Astrocyte (in vitro differentiated cells and primary cell): ENCODE results near the gene EMC8.

ENCODE experiments used
- EZH2 ChIP-seq: IDR thresholded peaks from 2 replicates; pipeline ENCODE4 v1.6.1; 2012; ENCODE audit warnings: mild to moderate bottlenecking, low read length, inconsistent platforms; ENCODE audit not compliant: insufficient read depth
- TF ChIP-seq, protein P1 (sequence below): IDR thresholded peaks from 2 replicates; pipeline ENCODE4 v1.5.1; 2011; ENCODE audit warnings: low read depth, mild to moderate bottlenecking, inconsistent platforms, low read length, moderate library complexity; ENCODE audit not compliant: insufficient read depth

DNA sequence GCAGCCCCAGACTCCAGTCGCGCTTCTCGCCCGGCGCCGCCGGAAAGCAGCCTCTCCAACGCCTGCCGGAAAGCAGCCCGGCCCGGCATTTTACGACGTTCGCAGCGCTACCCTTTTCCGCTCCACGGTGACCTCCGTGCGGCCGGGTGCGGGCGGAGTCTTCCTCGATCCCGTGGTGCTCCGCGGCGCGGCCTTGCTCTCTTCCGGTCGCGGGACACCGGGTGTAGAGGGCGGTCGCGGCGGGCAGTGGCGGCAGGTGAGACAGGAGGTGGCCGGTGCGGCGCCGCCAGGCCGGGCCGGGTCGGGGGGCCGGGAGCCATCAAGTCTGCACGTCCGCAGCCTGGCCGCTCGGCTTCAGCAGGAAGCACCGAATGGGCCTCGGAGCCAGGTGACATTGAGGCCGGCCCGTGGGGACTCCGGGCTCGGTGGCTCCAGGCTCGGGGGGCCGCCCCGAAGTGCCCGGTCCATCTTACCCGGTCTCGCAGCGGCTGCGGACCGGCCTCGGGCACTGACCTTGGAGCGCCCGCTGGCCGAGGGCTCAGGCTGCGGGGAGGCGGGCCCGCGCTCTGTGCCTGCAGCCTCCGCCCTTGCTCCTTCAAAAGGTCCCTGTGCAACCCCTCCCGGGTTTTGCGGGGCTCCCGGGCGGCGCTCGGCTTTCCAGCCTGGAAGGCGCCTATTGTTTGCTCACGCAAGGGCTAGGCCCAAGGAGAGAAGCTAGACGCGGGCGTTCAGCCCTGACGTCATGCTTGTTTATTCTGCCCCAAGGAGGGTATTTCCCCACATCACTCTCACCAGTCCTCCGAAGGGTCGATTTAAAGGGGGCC, at the start of gene EMC8, which contains the start of gene COX4I1:
- TF ChIP-seq, protein P1, sequence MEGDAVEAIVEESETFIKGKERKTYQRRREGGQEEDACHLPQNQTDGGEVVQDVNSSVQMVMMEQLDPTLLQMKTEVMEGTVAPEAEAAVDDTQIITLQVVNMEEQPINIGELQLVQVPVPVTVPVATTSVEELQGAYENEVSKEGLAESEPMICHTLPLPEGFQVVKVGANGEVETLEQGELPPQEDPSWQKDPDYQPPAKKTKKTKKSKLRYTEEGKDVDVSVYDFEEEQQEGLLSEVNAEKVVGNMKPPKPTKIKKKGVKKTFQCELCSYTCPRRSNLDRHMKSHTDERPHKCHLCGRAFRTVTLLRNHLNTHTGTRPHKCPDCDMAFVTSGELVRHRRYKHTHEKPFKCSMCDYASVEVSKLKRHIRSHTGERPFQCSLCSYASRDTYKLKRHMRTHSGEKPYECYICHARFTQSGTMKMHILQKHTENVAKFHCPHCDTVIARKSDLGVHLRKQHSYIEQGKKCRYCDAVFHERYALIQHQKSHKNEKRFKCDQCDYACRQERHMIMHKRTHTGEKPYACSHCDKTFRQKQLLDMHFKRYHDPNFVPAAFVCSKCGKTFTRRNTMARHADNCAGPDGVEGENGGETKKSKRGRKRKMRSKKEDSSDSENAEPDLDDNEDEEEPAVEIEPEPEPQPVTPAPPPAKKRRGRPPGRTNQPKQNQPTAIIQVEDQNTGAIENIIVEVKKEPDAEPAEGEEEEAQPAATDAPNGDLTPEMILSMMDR = no peak
- no peak for TF ChIP-seq EZH2
